ENCODE measurements around the gene DUSP28. TPM values are rescaled to one million over a fixed set of nuclear protein-coding genes. Genes with fewer than 3 reads are reported as not detected.

The DUSP28 gene
- total RNA-seq, 4 donors from 2014 or later = 7.6 to 18.3 (median 13.2) TPM

DNA sequence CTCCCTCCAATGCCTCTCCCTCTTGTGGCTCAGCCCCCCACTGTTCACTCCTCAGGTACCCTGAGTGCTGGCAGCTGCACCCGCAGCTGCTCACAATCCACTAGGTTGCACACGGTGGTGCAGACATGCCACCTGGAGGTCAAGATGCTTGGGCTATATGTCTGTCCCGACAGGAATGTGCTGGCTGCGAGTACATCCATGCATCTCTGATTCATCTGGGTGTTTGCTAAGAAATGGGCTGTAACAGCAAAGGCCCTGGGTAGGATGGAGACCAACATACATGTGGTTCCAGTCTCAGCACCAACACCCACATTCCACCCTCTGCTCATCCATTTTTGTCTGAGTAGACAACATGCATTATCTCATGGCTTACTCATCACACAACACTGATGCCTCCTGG is 33.6 kb upstream of the DUSP28 start:
- Histone ChIP-seq H3K4me3 (no peak overlapping the region), H3K27me3 (no peaks in the 10 kb centered on the region), H3K9me3 (peaks cover 0 to 1% (median 0%) of the 10 kb centered on the region in 3 donors), H3K4me1 (no peaks in the 10 kb centered on the region), H3K27ac (no peak overlapping the region), H3K36me3 (peaks cover 0 to 46% of the 10 kb centered on the region in 2 donors)
- TF ChIP-seq, protein P1, sequence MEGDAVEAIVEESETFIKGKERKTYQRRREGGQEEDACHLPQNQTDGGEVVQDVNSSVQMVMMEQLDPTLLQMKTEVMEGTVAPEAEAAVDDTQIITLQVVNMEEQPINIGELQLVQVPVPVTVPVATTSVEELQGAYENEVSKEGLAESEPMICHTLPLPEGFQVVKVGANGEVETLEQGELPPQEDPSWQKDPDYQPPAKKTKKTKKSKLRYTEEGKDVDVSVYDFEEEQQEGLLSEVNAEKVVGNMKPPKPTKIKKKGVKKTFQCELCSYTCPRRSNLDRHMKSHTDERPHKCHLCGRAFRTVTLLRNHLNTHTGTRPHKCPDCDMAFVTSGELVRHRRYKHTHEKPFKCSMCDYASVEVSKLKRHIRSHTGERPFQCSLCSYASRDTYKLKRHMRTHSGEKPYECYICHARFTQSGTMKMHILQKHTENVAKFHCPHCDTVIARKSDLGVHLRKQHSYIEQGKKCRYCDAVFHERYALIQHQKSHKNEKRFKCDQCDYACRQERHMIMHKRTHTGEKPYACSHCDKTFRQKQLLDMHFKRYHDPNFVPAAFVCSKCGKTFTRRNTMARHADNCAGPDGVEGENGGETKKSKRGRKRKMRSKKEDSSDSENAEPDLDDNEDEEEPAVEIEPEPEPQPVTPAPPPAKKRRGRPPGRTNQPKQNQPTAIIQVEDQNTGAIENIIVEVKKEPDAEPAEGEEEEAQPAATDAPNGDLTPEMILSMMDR (IDR thresholded peaks at IDR 0.05 in 4 of 5, conservative IDR thresholded peaks at IDR 0.05 in 1 of 5) = no peak
- TF ChIP-seq POLR2A (IDR thresholded peaks at IDR 0.05) = no peak
- ATAC-seq (no peak), DNase-seq (no peak)
- in situ Hi-C loops (cut with MboI; ENCODE audit: low sequenced_read_pairs in 4 of 4) (no loop called here), intact Hi-C loops (cut with DNase I; ENCODE audit: low total_unique reads) (no loop called here)

DNA sequence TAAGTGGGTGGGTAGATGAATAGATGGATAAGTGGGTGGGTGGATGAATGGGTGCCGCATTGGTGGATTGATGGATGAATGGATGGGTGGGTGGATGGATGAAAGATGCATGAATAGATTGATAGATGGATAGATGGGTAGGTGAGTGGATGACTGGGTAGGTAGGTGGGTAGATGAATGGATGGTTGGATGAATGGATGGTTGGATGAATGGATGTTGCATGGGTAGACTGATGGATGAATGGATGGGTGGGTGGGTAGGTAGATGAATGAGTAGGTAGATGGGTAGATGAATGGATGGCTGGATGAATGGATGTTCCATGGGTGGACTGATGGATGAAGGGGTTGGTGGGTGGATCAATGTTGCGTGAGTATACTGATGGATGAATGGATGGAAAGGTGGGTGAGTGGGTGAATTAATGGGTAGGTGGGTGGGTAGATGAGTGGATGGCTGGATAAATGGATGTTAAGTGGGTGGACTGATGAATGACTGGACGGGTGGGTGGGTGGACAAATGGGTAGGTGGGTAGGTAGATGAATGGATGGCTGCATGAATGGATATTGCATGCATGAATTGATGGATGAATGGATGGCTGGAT is 32.9 kb upstream of the DUSP28 start:
- no peak for TF ChIP-seq POLR2A (IDR thresholded peaks at IDR 0.05)
- TF ChIP-seq, protein P1 (IDR thresholded peaks at IDR 0.05 in 4 of 5, conservative IDR thresholded peaks at IDR 0.05 in 1 of 5) = no peak
- Histone ChIP-seq H3K4me1 (no peaks in the 10 kb centered on the region), H3K27me3 (no peaks in the 10 kb centered on the region), H3K9me3 (peaks cover 0 to 6% (median 6%) of the 10 kb centered on the region in 3 donors), H3K4me3 (no peak overlapping the region), H3K36me3 (peaks cover 0 to 54% of the 10 kb centered on the region in 2 donors), H3K27ac (no peak overlapping the region)
- intact Hi-C loops (cut with DNase I; ENCODE audit: low total_unique reads) (no loop called here), in situ Hi-C loops (cut with MboI; ENCODE audit: low sequenced_read_pairs in 4 of 4) (no loop called here)
- ATAC-seq (no peak), DNase-seq (no peak)

DNA sequence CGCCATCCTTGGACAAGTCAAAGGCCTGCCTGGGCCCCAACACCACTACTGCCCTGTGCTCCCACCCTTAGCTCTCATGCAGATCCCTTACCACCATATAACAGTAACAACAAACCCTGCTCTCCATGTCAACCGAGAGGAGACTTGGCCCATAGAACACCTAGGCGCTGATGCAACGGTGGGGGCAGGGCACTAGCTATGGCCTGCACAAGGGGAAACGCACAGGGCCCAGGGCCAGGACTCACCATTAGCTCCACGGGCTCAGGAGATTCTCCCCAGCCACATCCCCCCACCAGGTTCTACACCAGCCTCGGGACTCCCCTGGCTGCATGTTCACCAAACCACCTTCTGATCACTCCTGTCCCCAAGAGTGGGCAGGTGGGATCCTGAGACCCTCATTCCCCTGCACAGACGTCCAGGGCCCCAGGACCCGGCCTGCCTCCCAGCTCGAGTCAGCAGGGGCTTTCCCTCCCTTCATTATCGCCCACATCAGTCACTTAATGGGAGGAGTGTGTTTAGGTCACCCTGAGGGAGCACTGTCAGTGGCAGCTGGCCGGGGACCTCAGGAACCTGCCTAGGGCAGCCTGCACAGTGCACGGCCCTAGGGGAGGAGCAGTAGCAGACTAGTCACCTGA is 31.6 kb upstream of the DUSP28 start:
- Histone ChIP-seq H3K4me1 (no peaks in the 10 kb centered on the region), H3K9me3 (peaks cover 0 to 7% (median 6%) of the 10 kb centered on the region in 3 donors), H3K27ac (no peak overlapping the region), H3K4me3 (no peak overlapping the region), H3K27me3 (no peaks in the 10 kb centered on the region), H3K36me3 (peaks cover 0 to 52% of the 10 kb centered on the region in 2 donors)
- intact Hi-C loops (cut with DNase I; ENCODE audit: low total_unique reads) = no loop called here
- no peak for DNase-seq
- TF ChIP-seq, protein P1 (IDR thresholded peaks at IDR 0.05 in 4 of 5, conservative IDR thresholded peaks at IDR 0.05 in 1 of 5) = no peak
- TF ChIP-seq POLR2A (IDR thresholded peaks at IDR 0.05) = no peak
- no peak for ATAC-seq
- in situ Hi-C loops (cut with MboI; ENCODE audit: low sequenced_read_pairs in 4 of 4) = no loop called here

DNA sequence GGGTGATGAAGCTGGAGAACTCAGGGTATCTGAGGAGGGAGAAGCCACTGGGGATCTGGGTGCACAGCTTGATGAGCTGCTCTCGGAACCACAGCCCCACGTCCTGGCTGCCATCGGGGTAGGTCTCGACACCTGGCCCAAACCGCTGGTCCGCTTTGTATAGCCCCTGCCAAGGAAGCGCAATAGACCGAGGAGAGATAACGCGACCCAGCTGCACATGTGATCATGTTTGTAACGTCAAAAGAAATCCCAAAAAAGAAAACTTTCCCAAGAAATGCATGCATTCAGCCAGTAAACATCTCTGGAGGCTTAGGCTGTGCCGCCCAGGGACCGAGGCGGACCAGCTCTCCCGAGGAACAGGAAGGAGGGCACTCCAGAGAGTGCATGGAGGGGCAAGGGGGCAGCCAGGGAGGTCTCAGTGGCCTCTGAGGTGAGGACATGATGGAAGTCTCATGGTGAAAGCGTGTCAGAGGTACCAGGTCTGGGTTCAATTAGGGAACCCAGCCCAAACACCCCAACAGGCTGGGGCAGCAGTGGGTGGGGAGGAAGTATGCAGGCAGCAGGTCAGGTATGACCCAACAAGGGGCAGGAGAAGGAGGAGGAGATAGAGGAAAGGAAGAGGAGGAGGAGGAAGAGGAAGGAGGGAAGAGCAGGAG is 30.7 kb upstream of the DUSP28 start:
- DNase-seq = no peak
- Histone ChIP-seq H3K27ac (no peak overlapping the region), H3K4me1 (no peaks in the 10 kb centered on the region), H3K4me3 (no peak overlapping the region), H3K27me3 (no peaks in the 10 kb centered on the region), H3K36me3 (peaks cover 0 to 47% of the 10 kb centered on the region in 2 donors), H3K9me3 (peaks cover 0 to 7% (median 6%) of the 10 kb centered on the region in 3 donors)
- in situ Hi-C loops (cut with MboI; ENCODE audit: low sequenced_read_pairs in 4 of 4) = no loop called here
- TF ChIP-seq, protein P1 (IDR thresholded peaks at IDR 0.05 in 4 of 5, conservative IDR thresholded peaks at IDR 0.05 in 1 of 5) = no peak
- TF ChIP-seq POLR2A (IDR thresholded peaks at IDR 0.05) = no peak
- no peak for ATAC-seq
- intact Hi-C loops (cut with DNase I; ENCODE audit: low total_unique reads) = no loop called here

All from gastrocnemius medialis (tissue), 4 donors.